Measurements from ENCODE around the gene CPED1. TPM values are rescaled to one million over a fixed set of nuclear protein-coding genes. Genes with fewer than 3 reads are reported as not detected.

Gene CPED1
- total RNA-seq, 1 experiment from 2014 or later = 0.44 TPM

DNA sequence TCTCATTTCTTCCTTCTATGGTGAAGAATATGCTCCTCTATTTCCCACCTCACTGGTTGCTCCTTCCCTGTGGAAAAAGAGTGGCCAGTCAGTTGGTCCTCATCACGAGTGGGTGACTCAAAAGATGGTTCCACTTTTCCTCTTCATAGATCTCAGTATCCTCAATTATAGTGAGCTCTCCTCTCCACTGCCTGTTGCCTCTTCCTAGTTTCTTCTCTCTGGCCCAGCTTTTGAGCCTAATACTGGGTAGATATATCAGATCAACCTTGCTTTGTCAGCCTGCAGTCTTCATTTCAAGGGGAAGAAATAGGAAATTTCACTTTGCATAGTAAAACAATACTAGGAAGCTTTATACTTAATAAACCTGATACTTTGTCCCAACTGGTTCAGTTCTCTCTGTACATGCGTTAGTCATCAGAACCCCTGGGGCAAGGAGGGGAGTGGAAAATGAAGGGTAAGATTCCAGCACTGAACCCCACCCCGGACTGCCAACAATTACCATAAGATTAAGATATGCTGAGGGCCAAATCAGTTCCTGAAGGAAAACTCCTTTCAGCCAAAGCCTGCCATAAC, 324.8 kb downstream of the CPED1 start:
- H3K27ac Mint-ChIP-seq = no peak overlapping the region
- CTCF ChIA-PET = no interaction called here
- no peak for ATAC-seq

More for the DNA sequence above, 324.8 kb downstream of the CPED1 start:
- no peak for DNase-seq (ENCODE audit: low spot score)
- POLR2A ChIA-PET = no interaction called here
- H3K4me1 Mint-ChIP-seq = no peaks in the 10 kb centered on the region
- TF ChIP-seq CREB1 (CRISPR knock-in tag; IDR thresholded peaks at IDR 0.05) = no peak
- no peak for TF ChIP-seq NR1H2 (CRISPR knock-in tag; IDR thresholded peaks at IDR 0.05)
- no peak for TF ChIP-seq TEAD1 (CRISPR knock-in tag; IDR thresholded peaks at IDR 0.05)
- no peak for TF ChIP-seq ZNF121 (CRISPR knock-in tag; IDR thresholded peaks at IDR 0.05)
- TF ChIP-seq ZNF423 (CRISPR knock-in tag; IDR thresholded peaks at IDR 0.05) = no peak
- no peak for TF ChIP-seq HMGA2 (CRISPR knock-in tag; IDR thresholded peaks at IDR 0.05)
- no peak for TF ChIP-seq ARID4B (CRISPR knock-in tag; IDR thresholded peaks at IDR 0.05; ENCODE audit: borderline replicate concordance)
- TF ChIP-seq SMAD4 (CRISPR knock-in tag; IDR thresholded peaks at IDR 0.05) = no peak
- TF ChIP-seq, protein P1, sequence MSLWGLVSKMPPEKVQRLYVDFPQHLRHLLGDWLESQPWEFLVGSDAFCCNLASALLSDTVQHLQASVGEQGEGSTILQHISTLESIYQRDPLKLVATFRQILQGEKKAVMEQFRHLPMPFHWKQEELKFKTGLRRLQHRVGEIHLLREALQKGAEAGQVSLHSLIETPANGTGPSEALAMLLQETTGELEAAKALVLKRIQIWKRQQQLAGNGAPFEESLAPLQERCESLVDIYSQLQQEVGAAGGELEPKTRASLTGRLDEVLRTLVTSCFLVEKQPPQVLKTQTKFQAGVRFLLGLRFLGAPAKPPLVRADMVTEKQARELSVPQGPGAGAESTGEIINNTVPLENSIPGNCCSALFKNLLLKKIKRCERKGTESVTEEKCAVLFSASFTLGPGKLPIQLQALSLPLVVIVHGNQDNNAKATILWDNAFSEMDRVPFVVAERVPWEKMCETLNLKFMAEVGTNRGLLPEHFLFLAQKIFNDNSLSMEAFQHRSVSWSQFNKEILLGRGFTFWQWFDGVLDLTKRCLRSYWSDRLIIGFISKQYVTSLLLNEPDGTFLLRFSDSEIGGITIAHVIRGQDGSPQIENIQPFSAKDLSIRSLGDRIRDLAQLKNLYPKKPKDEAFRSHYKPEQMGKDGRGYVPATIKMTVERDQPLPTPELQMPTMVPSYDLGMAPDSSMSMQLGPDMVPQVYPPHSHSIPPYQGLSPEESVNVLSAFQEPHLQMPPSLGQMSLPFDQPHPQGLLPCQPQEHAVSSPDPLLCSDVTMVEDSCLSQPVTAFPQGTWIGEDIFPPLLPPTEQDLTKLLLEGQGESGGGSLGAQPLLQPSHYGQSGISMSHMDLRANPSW (CRISPR knock-in tag; conservative IDR thresholded peaks at IDR 0.05; ENCODE audit: low read depth) = no peak
- TF ChIP-seq, protein P2, sequence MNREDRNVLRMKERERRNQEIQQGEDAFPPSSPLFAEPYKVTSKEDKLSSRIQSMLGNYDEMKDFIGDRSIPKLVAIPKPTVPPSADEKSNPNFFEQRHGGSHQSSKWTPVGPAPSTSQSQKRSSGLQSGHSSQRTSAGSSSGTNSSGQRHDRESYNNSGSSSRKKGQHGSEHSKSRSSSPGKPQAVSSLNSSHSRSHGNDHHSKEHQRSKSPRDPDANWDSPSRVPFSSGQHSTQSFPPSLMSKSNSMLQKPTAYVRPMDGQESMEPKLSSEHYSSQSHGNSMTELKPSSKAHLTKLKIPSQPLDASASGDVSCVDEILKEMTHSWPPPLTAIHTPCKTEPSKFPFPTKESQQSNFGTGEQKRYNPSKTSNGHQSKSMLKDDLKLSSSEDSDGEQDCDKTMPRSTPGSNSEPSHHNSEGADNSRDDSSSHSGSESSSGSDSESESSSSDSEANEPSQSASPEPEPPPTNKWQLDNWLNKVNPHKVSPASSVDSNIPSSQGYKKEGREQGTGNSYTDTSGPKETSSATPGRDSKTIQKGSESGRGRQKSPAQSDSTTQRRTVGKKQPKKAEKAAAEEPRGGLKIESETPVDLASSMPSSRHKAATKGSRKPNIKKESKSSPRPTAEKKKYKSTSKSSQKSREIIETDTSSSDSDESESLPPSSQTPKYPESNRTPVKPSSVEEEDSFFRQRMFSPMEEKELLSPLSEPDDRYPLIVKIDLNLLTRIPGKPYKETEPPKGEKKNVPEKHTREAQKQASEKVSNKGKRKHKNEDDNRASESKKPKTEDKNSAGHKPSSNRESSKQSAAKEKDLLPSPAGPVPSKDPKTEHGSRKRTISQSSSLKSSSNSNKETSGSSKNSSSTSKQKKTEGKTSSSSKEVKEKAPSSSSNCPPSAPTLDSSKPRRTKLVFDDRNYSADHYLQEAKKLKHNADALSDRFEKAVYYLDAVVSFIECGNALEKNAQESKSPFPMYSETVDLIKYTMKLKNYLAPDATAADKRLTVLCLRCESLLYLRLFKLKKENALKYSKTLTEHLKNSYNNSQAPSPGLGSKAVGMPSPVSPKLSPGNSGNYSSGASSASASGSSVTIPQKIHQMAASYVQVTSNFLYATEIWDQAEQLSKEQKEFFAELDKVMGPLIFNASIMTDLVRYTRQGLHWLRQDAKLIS (CRISPR knock-in tag; IDR thresholded peaks at IDR 0.05; ENCODE audit: borderline replicate concordance) = no peak
- no peak for TF ChIP-seq FOXP4 (CRISPR knock-in tag; IDR thresholded peaks at IDR 0.05)
- no peak for TF ChIP-seq TEAD4 (CRISPR knock-in tag; IDR thresholded peaks at IDR 0.05)
- no peaks in the 10 kb centered on the region for H3K27me3 Mint-ChIP-seq (ENCODE audit: low read depth)
- H3K9me3 Mint-ChIP-seq = peaks cover 15% of the 10 kb centered on the region
- H3K36me3 Mint-ChIP-seq = no peaks in the 10 kb centered on the region
- H3K4me3 Mint-ChIP-seq = no peak overlapping the region

Measured in WTC11 (cell line).